ENCODE results near the gene RAC3. TPM values are rescaled to one million over a fixed set of nuclear protein-coding genes. Genes with fewer than 3 reads are reported as not detected.

RAC3 gene
- total RNA-seq, 1 donor from 2014 or later: 0.97 TPM

DNA sequence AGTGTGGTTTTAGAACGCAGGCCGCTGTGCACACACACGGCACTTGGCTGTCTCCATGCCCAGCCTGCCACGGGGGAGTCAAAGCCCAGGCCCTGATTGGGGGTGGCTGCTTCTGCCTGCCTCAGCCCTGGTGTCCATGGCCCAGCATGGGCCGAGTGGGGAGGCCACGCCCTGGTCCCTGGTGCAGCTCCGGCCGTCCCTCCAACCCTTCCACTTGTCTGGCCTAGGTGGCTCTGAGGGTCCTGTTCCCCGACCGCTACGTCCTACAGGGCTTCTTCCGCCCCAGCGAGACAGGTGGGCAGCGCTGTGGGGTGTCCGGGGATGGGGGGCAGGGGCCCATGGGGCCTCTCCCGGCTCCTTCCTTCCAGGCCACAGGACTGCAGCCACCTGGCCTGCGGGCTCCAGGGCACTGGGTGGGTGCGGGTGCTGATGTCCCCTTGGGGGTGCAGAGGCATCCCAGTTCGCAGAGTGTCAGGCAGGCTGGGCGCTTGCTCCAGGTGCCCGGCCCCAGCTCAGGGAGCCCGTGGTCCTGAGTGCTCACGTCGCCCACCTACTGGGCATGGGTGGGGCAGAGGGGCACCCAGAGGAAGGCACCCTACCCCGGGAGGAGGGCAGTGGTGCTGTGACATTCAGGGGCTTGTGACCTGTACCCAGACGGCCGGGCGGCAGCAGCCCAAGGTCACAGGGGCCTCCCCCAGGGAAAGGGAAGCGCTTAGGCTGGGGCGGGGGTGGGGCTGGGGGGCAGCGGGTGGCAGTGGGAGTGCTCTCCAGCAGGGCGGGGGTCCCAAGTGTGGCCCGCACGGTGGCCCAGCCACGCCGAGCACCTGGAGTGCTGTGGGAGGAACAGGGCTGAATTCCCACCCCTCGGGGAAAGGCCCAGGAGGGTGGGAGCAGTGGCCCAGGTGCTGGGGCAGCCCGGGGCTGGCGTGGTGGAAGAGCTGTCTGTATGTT is 20.6 kb upstream of the RAC3 start:
- ATAC-seq (ENCODE audit: poor library complexity): no peak
- intact Hi-C loops (cut with DNase I): no loop called here

DNA sequence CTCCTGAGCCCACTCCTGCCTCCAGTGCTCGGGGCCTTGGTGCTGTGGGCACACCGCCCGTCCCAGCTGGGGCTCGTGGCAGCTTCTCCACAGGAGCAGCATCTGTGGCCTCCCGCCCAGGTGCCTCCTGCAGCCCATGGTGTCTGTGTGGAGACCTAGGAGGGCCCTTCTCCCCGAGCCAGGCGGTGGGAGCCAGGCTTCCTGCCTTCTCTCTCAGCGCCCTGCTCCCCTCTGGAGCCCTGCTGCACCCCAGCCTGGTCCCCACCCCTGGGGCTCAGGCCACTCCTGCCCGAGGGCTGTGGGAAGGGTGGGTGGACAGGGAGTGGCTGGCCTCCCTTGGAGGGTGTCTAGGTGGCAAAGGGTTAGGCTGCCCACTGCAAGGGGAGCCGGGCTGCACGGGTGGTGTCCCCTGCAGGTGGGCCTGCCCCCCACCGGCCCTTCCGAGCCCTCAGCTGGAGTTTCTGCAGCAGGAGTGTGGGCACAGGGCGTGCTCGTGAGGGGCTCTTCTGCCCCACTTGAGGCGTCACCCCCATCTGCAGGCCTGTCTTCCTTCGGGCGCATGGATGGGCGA is 19.8 kb upstream of the RAC3 start:
- no peak for DNase-seq
- ATAC-seq (ENCODE audit: poor library complexity): no peak
- intact Hi-C loops (cut with DNase I): no loop called here

More for the DNA sequence above, 20.6 kb upstream of the RAC3 start:
- DNase-seq: no peak

GRCh38 chr17:82012261-82012639 is 19.2 kb upstream of the RAC3 start:
- ATAC-seq (ENCODE audit: poor library complexity) (no peak), DNase-seq (no peak)
- intact Hi-C loops (cut with DNase I): no loop called here

GRCh38 chr17:82012640-82013295 is 18.7 kb upstream of the RAC3 start:
- ATAC-seq (ENCODE audit: poor library complexity) (peak; percentile 60), DNase-seq (peak; percentile 63)
- intact Hi-C loops (cut with DNase I): no loop called here

GRCh38 chr17:82013341-82013740 is 18.1 kb upstream of the RAC3 start:
- ATAC-seq (ENCODE audit: poor library complexity) (peak; percentile 68), DNase-seq (peak; percentile 74)
- intact Hi-C loops (cut with DNase I): no loop called here

DNA sequence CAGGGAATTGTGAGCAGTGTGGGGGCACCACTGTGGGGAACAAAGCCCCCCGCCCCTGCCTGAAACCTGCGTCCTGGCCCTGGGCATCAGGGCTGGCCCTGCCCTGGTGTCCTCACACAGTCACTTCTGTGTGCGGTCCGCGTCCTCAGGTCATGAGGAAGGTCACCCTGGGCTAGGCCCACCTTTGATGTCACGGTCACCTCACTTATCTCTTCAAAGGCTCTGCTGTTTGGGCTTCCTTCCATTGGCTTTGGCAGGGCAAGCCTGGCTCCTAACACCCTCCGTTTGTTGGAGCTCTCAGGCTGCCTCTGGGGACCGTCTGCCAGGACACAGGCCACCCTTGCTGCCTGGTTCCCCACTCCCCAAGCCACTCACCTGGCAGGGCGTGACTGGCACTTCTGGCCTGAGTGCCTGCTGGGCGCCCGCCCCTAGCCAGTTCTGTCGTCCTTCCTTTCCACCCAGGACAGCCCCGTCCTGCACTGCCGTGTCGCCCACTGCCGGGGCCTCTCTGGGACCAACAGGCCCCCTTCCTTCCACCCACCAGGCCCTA is 17.6 kb upstream of the RAC3 start:
- DNase-seq (peak; percentile 64), ATAC-seq (ENCODE audit: poor library complexity) (peak; percentile 72)
- intact Hi-C loops (cut with DNase I): no loop called here

DNA sequence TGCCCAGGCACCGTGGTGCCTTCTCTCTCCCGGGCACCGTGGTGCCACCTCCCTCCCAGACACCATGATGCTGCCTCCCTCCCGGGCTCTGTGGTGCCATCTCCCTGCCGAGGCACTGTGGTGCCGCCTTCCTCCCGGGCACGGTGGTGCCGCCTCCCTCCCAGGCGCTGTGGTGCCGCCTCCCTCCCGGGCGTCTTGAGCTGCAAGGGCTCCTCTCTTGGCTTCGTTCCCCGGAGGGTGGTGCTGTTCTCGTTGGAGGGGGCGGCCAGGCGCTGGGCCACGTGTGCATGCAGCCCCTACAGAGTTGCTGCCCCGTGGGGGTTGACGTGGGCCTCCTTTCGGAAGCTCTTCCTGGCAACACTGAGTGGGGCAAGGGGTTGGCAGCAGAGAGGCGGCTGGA is 17.0 kb upstream of the RAC3 start:
- intact Hi-C loops (cut with DNase I): no loop called here

DNA sequence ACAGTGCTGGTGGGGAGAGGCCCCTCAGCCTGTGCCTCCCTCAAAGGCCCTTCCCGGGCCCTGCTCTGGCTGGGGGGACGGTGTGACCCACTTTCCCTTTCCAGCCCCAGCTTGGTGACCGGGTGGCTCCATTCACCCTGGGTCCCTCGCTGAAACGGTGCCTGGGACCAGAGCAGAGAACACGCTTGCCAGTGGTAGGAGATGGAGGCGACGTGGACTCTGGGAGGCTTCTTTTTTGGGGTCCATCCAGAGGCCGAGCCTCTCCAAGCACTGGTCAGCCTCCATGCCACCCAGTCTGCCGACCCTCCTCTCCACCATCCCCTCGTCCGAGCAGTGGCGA is 16.5 kb upstream of the RAC3 start:
- intact Hi-C loops (cut with DNase I): no loop called here
- DNase-seq (no peak), ATAC-seq (ENCODE audit: poor library complexity) (no peak)

More for the DNA sequence above, 17.0 kb upstream of the RAC3 start:
- DNase-seq (no peak), ATAC-seq (ENCODE audit: poor library complexity) (no peak)

GRCh38 chr17:82015311-82015971 is 16.0 kb upstream of the RAC3 start:
- DNase-seq (no peak), ATAC-seq (ENCODE audit: poor library complexity) (no peak)
- intact Hi-C loops (cut with DNase I): no loop called here

DNA sequence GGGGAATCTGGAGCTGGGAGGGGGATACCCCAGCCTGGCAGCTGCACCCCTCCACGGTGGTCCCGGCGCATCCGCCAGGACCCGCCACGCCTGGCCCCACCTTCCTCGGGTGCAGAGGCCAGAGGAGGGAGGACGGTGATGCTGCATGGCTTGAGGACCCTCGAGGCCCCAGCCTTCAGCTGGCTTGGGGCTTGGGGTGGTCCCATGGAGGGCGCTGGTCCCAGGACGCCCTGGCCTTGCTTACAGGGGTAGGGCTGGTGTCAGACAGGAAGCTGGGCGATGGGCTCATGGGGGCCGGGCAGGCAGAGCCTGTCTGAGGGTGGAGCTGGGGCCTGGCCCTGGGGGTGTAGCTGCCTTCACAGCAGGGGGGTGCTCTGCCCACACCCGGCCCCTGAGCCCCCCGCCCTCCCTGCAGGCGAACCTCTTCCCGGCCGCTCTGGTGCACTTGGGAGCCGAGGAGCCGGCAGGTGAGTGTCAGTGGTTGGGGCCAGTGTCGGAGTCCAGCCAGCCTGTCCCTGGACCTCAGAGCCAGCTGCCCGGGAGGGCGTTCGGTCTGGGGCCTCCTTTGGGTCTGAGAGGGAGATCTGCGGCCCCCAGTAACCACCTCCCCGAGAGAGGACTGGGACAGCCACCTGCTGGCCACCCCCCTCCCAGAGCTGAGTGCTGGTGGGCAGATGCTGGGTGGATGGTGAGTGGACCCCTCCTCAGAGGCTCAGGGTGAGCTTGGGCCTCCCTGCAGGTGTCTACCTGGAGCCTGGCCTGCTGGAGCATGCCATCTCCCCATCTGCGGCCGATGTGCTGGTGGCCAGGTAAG is 15.2 kb upstream of the RAC3 start:
- intact Hi-C loops (cut with DNase I): no loop called here
- DNase-seq: no peak
- no peak for ATAC-seq (ENCODE audit: poor library complexity)

- intact Hi-C loops (cut with DNase I): no loop called here
- no peak for ATAC-seq (ENCODE audit: poor library complexity)
- no peak for DNase-seq
These were observed 14.5 kb upstream of the RAC3 start for GRCh38 chr17:82016875-82017459.

DNA sequence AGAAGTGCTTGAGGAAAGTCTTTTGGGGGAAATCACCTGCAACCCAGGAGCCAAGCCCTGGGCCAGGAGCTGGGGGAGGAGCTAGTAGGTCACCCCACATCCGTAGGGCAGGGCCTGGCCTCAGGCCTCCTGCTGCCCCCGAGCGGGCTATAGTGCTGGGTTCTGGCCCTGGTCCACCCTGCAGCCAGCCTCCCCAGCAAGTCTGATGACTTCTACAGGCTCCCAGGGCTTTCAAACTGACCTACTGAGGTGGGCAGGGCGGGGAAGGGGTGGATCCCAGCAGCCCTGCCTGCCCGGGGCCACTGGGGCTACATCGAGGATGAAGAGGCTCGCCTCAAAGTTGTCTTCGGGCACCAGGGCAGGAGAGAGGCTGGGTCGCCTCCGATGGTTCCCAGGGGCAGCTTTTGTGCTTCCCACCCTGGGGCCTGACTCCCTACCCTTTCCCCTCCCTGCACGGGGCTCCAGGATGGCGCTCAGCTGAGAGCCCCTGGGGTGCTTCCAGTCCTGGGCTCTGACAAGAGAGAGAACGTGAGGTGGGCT is 13.8 kb upstream of the RAC3 start:
- intact Hi-C loops (cut with DNase I): no loop called here
- no peak for DNase-seq
- no peak for ATAC-seq (ENCODE audit: poor library complexity)

DNA sequence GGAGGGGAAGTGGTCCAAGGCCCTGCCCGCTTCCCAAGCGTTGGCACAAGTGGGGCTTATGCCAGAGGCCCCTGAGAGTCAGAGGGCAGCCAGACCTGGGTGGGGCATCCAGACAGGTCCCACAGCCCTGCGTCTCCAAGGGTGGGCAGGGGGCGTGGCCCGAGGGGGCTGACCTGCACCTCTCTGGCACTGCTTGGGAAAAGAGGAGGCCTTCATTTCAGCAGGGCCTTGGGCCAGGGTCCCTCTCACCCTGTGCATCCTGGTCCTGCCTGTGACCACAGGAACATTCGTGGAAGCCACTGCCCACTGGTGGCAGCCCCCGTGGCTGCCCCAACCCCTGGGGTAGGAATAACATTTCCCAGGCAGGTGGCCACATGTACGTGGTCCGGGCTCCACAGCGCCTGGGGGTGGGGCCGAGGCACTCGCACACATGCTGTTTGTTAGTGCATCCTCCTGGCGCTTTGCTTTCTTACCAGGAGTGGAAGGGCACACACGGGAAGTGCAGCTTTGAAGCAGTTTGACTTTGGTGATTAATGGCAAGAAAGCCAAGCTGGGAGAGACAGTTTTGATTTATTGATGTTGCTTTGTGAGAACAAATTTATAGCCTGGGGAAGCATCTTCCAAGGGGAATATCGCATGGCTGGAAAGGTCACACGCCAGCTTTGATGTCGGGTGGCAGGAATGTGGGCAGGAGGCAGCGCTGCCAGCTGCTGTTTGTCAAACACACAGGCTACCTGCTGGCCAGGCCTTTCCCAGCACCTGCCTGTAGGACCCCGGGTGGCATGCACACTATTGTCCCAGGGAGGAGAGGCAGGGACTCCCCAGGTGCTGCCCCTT is 13.1 kb upstream of the RAC3 start:
- ATAC-seq (ENCODE audit: poor library complexity) (no peak), DNase-seq (no peak)
- intact Hi-C loops (cut with DNase I): no loop called here

DNA sequence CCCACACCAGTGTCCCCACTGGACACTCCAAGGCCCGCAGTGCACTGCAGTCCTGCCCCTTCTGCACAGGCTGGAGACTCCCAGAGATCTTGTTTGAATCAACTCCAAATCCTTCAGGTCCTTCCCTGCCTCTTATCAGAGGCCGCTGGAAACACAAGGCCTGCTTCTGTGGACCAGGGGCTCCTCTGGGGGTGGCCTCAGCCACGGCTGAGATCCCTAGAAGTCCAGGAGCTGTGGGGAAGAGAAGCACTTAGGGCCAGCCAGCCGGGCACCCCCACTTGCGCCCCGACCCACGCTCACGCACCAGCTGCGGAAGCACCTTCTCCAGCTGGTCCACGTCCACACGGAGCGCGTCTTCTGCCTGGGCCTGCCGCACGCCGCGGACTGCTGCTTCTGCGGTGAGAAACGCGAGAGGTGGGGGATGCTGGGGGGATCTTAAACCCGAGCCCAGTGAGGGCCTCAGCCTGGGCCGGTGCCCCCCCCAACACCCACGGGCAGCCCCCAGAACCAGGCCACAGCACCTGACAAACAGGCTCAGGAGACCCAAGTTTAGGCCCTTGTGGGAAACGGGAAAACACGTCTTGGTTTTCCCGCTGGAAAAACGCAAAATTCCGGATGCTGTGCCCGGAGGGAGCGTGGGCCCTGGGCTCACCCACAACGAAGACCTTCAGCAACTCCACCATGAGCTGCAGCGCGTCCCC is 12.3 kb upstream of the RAC3 start:
- intact Hi-C loops (cut with DNase I): no loop called here
- ATAC-seq (ENCODE audit: poor library complexity) (no peak), DNase-seq (no peak)

DNA sequence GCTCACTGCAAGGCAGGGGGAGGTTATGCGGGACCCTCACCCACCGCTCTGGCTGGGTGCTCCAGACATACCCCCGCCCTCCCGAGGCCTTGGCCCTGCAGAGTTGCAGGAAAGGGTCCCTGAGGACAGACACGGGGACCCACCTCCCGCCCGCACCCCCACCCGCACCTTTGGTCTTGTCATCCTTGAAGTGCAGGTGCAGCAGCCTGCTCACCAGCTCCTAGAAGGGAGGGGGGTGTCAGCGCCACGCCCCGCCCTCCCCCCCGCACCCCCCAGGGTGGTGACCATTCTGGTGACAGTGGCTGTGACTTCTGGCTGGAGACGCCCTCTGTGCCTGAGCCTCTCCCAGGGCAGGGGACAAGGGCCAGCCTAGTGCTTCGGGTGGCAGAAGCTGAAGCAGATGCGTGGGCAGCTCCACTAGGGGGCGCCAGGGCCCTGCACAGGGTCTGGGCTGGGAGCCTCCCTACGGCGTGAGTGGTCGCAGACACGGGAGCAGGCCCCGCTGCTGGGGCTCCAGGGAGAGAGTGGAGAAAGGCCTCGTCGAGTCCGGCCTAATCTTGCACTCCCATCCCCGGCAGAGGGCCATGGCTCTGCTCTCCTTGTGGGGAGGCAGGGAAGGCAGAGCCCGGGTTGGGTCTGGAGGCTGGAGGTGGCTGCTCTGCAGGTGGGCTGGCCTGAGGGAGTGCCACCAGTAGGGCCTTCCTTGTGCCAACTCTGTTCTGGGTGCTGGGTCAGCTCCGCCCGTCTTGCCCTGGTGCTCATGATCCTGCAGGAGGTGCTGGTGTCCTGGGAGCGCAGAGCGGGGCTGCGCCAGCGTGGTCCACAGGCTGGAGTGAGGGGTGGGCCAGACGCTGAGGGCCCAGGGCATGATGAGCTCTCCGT is 11.5 kb upstream of the RAC3 start:
- no peak for ATAC-seq (ENCODE audit: poor library complexity)

More for the DNA sequence above, 11.5 kb upstream of the RAC3 start:
- intact Hi-C loops (cut with DNase I): loop anchor here (2.0 kb wide), 1 partner anchor 61 kb away; no protein-coding TSS in a partner anchor
- DNase-seq: peak; percentile 76

Measured in Right ventricle myocardium superior (tissue), 1 donor.